NB4 (cell line): ENCODE results near the gene OR10K1.
"Not testable (repeated sequence)": the region's sequence is repeated elsewhere in the genome, so short reads cannot be mapped to it uniquely, and the experiment has no call there.

Experiments
- DNase-seq: peaks from one replicate; pipeline ENCODE4 v3.0.0; 2010; ENCODE audit warnings: low read depth
- H3K4me3 ChIP-seq: one replicate; pipeline ENCODE4 v1.5.1; 2011; ENCODE audit warnings: mild to moderate bottlenecking, low read depth, low read length, moderate library complexity
- MYC ChIP-seq: IDR thresholded peaks from 2 replicates; pipeline ENCODE4 v1.6.1; 2011; ENCODE audit warnings: low read depth, low read length
- POLR2A ChIP-seq: IDR thresholded peaks from 2 replicates; pipeline ENCODE4 v1.6.1; 2011; ENCODE audit warnings: mild to moderate bottlenecking; ENCODE audit not compliant: insufficient read length; ENCODE audit errors: extremely low read depth
- TF ChIP-seq, protein P1 (sequence below): IDR thresholded peaks from one replicate; pipeline ENCODE4 v1.5.1; 2012; ENCODE audit warnings: low read depth, low read length
- TF ChIP-seq, protein P2 (sequence below): IDR thresholded peaks from 2 replicates; pipeline ENCODE4 v1.6.1; 2011; ENCODE audit warnings: low read depth, low read length

OR10K1 gene

GRCh38 chr1:158426137-158426536 lies 35.5 kb upstream of the OR10K1 start, which contains the start of gene OR10K2:
Gene OR10K2, minus strand, starts transcription at chr1:158426237. Its CDS starts 5,371 bp downstream, at chr1:158420866.
- TF ChIP-seq POLR2A (no peak), MYC (no peak)
- TF ChIP-seq, protein P1, sequence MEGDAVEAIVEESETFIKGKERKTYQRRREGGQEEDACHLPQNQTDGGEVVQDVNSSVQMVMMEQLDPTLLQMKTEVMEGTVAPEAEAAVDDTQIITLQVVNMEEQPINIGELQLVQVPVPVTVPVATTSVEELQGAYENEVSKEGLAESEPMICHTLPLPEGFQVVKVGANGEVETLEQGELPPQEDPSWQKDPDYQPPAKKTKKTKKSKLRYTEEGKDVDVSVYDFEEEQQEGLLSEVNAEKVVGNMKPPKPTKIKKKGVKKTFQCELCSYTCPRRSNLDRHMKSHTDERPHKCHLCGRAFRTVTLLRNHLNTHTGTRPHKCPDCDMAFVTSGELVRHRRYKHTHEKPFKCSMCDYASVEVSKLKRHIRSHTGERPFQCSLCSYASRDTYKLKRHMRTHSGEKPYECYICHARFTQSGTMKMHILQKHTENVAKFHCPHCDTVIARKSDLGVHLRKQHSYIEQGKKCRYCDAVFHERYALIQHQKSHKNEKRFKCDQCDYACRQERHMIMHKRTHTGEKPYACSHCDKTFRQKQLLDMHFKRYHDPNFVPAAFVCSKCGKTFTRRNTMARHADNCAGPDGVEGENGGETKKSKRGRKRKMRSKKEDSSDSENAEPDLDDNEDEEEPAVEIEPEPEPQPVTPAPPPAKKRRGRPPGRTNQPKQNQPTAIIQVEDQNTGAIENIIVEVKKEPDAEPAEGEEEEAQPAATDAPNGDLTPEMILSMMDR = no peak
- TF ChIP-seq, protein P2, sequence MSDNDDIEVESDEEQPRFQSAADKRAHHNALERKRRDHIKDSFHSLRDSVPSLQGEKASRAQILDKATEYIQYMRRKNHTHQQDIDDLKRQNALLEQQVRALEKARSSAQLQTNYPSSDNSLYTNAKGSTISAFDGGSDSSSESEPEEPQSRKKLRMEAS = no peak
- DNase-seq = no peak
- no peak within 1 kb of the TSS for H3K4me3 ChIP-seq

- not testable (repeated sequence) for H3K4me3 ChIP-seq
- DNase-seq = peak; percentile 58
- TF ChIP-seq MYC = 0 out of 2 replicates have a peak, but pooled peaks have one; percentile 12
- TF ChIP-seq, protein P2 = 0 out of 2 replicates have a peak, but pooled peaks have one; percentile 22
Measured at GRCh38 chr1:158430163-158430562, 31.5 kb upstream of the OR10K1 start.

GRCh38 chr1:158434741-158435140 lies 26.9 kb upstream of the OR10K1 start:
- TF ChIP-seq POLR2A (no peak), MYC (no peak)
- TF ChIP-seq, protein P2 = no peak
- TF ChIP-seq, protein P1 = no peak
- DNase-seq = no peak
- H3K4me3 ChIP-seq = no peak overlapping the region

DNA sequence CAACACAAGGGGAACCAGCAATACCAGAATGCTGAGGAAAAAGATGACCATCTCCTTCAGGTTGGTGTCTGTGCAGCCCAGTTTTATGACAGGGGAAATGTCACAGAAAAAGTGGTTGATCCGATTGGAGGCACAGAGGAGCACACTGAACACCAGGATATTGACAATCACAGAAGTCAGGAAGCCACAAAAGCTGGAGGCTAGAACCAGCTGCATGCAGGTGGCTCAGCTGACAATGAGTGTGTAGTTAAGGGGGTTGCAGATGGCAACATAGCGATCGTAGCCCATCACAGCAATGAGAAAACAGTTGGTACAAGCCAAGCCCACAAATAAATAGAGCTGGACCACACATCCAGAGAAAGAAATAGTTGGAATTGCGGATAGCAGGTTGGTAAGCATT lies 16.3 kb upstream of the OR10K1 start:
- TF ChIP-seq, protein P2 = no peak
- TF ChIP-seq, protein P1 = no peak
- TF ChIP-seq MYC (no peak), POLR2A (no peak)
- DNase-seq = no peak
- no peak overlapping the region for H3K4me3 ChIP-seq

DNA sequence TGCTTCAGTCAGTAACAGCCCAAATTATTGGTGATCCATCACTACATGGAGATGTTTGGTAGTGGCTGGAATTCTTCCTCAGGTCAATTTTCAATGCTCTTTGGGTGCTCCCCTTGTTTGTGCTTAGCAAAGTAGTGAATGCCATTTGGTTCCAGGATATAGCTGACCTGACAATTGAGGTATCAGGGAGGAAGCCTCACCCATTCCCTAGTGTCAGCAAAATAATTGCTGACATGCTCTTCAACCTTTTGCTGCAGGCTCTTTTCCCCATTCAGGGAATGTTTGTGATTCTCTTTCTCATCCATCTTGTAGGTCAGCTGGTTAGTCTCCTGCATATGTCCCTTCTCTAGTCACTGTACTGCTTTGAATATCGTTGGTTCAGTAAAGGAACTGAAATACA lies 7.1 kb upstream of the OR10K1 start:
- no peak for DNase-seq
- TF ChIP-seq MYC = no peak
- TF ChIP-seq, protein P2 = no peak
- no peak for TF ChIP-seq POLR2A
- TF ChIP-seq, protein P1 = no peak
- no peak overlapping the region for H3K4me3 ChIP-seq

GRCh38 chr1:158457246-158457645 lies 4.4 kb upstream of the OR10K1 start:
- no peak overlapping the region for H3K4me3 ChIP-seq
- DNase-seq = no peak
- TF ChIP-seq, protein P2 = no peak
- TF ChIP-seq, protein P1 = no peak
- TF ChIP-seq MYC (no peak), POLR2A (no peak)
